Measurements from ENCODE around the gene PLK5.

PLK5 gene

GRCh38 chr19:1577090-1577928, 53.4 kb downstream of the PLK5 start:
- Mint-ChIP-seq H3K27ac (no peak overlapping the region), H3K36me3 (ENCODE audit: low read depth) (peaks cover 8% of the 10 kb centered on the region), H3K4me1 (ENCODE audit: low read depth) (no peaks in the 10 kb centered on the region), H3K9me3 (no peaks in the 10 kb centered on the region), H3K4me3 (no peak overlapping the region), H3K27me3 (ENCODE audit: low read depth) (no peaks in the 10 kb centered on the region)

- no peaks in the 10 kb centered on the region for H3K27me3 Mint-ChIP-seq (ENCODE audit: low read depth)
- no peak overlapping the region for H3K27ac Mint-ChIP-seq
- H3K9me3 Mint-ChIP-seq: no peaks in the 10 kb centered on the region
- H3K36me3 Mint-ChIP-seq (ENCODE audit: low read depth): peaks cover 8% of the 10 kb centered on the region
- H3K4me3 Mint-ChIP-seq: no peak overlapping the region
- H3K4me1 Mint-ChIP-seq (ENCODE audit: low read depth): no peaks in the 10 kb centered on the region
These were observed 54.2 kb downstream of the PLK5 start for GRCh38 chr19:1577929-1578618.

- no peaks in the 10 kb centered on the region for H3K27me3 Mint-ChIP-seq (ENCODE audit: low read depth)
- peaks cover 8% of the 10 kb centered on the region for H3K36me3 Mint-ChIP-seq (ENCODE audit: low read depth)
These were observed 55.3 kb downstream of the PLK5 start for GRCh38 chr19:1579222-1579621.

GRCh38 chr19:1580382-1580781, 56.5 kb downstream of the PLK5 start:
- Mint-ChIP-seq H3K36me3 (ENCODE audit: low read depth) (peaks cover 11% of the 10 kb centered on the region), H3K27ac (no peak overlapping the region), H3K4me1 (ENCODE audit: low read depth) (no peaks in the 10 kb centered on the region), H3K9me3 (no peaks in the 10 kb centered on the region), H3K27me3 (ENCODE audit: low read depth) (no peaks in the 10 kb centered on the region), H3K4me3 (no peak overlapping the region)

More at GRCh38 chr19:1579222-1579621, 55.3 kb downstream of the PLK5 start:
- H3K27ac Mint-ChIP-seq: no peak overlapping the region
- H3K9me3 Mint-ChIP-seq: no peaks in the 10 kb centered on the region
- no peak overlapping the region for H3K4me3 Mint-ChIP-seq
- no peaks in the 10 kb centered on the region for H3K4me1 Mint-ChIP-seq (ENCODE audit: low read depth)

- Mint-ChIP-seq H3K4me3 (no peak overlapping the region), H3K4me1 (ENCODE audit: low read depth) (no peaks in the 10 kb centered on the region), H3K27me3 (ENCODE audit: low read depth) (no peaks in the 10 kb centered on the region), H3K9me3 (no peaks in the 10 kb centered on the region), H3K27ac (no peak overlapping the region), H3K36me3 (ENCODE audit: low read depth) (peaks cover 9% of the 10 kb centered on the region)
These were observed 57.1 kb downstream of the PLK5 start for GRCh38 chr19:1580957-1581356.

GRCh38 chr19:1582201-1582600, 58.3 kb downstream of the PLK5 start:
- no peak overlapping the region for H3K27ac Mint-ChIP-seq
- H3K4me3 Mint-ChIP-seq: no peak overlapping the region
- H3K9me3 Mint-ChIP-seq: no peaks in the 10 kb centered on the region
- no peaks in the 10 kb centered on the region for H3K4me1 Mint-ChIP-seq (ENCODE audit: low read depth)
- H3K36me3 Mint-ChIP-seq (ENCODE audit: low read depth): peaks cover 8% of the 10 kb centered on the region
- H3K27me3 Mint-ChIP-seq (ENCODE audit: low read depth): no peaks in the 10 kb centered on the region

- H3K36me3 Mint-ChIP-seq (ENCODE audit: low read depth): peaks cover 8% of the 10 kb centered on the region
- no peak overlapping the region for H3K27ac Mint-ChIP-seq
- no peak overlapping the region for H3K4me3 Mint-ChIP-seq
- no peaks in the 10 kb centered on the region for H3K27me3 Mint-ChIP-seq (ENCODE audit: low read depth)
- H3K9me3 Mint-ChIP-seq: no peaks in the 10 kb centered on the region
- H3K4me1 Mint-ChIP-seq (ENCODE audit: low read depth): peaks cover 1% of the 10 kb centered on the region
These were observed 60.8 kb downstream of the PLK5 start for GRCh38 chr19:1584500-1585242.

- H3K4me3 Mint-ChIP-seq: no peak overlapping the region
- H3K9me3 Mint-ChIP-seq: no peaks in the 10 kb centered on the region
- no peaks in the 10 kb centered on the region for H3K27me3 Mint-ChIP-seq (ENCODE audit: low read depth)
- H3K4me1 Mint-ChIP-seq (ENCODE audit: low read depth): peaks cover 2% of the 10 kb centered on the region
- H3K36me3 Mint-ChIP-seq (ENCODE audit: low read depth): peaks cover 6% of the 10 kb centered on the region
- no peak overlapping the region for H3K27ac Mint-ChIP-seq
These were observed 61.3 kb downstream of the PLK5 start for GRCh38 chr19:1585243-1585580.
